GM21576 (cell line): Measurements from ENCODE around the gene SIGLEC6.

Experiments used
- ATAC-seq: cut with Tn5 transposase; IDR thresholded peaks from one replicate; pipeline ENCODE4 v1.9.1; 2021; ENCODE audit warnings: mild to moderate bottlenecking, moderate library complexity; ENCODE audit not compliant: unreplicated experiment

The SIGLEC6 gene

DNA sequence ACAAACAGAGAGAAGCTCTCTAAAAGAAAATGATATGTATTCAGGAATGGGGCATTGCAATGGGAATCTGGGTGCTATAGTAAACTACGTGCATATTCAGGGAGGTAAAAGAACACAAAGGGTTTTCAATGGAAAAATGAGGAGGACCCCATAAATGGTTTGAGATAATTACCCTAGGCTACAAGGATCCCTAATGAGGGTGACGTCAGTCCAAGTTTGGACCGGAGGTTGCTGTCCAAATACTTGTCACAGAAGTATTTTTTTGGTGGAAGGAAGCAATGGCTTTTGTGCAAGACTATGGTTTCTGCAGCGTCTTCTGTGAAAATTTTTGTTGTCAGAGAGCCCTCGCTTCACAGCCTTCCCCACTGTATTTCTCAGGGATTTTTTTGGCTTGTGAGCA lies 54.1 kb downstream of the SIGLEC6 start:
- ATAC-seq: no peak

GRCh38 chr19:51476164-51476563 lies 55.3 kb downstream of the SIGLEC6 start:
- ATAC-seq: no peak

DNA sequence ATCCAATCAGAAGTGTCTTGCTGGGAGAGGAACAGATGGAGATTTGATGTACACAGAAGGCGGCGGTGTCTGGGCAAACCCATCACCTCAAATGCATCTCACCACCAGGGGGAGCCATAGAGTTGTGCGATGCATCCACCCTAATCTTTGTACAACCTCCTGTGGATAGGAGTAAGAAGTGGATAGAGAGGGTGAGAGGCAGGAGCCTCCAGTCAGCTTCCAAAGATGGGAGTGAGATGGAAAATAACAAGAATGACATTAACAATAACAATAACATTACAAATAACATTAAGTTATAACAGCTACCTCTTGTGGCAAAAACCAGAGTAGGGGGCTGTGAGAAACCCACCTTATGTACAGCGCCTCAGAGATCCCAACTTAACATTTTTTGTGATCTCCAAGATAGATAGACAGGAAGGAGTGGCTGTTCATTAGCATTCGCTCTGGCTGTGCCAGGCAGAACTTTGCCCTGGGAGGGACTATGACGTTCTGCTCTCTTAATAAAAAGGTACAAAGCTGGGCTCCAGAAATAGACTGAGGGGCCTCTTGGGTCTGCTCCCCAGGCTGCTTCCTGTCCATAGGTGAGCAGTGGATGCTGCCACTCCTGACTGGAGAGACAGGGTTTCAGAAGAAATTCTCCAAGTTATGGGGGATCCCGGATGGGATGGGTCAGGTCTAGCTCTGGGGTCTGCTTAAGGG lies 58.3 kb downstream of the SIGLEC6 start:
- no peak for ATAC-seq

DNA sequence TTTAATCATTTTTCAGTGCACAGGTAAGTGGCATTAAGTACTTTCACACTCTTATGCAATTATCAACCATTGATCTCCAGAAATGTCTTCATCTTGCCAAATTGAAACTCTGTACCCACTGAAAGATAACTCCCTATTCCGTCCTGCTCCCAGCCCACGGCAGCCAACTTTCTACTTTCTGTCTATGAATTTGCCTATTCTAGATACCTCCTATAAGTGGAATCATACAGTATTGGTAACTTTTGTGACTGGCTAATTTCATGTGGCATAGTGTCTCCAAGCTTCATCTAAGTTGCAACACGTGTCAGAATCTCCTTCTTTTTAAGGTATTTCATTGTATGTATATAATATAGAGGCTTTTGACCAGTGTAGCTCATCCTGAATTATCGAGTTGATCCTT lies 58.9 kb downstream of the SIGLEC6 start:
- ATAC-seq: no peak

- no peak for ATAC-seq
These were observed 59.9 kb downstream of the SIGLEC6 start for GRCh38 chr19:51471527-51471926.

DNA sequence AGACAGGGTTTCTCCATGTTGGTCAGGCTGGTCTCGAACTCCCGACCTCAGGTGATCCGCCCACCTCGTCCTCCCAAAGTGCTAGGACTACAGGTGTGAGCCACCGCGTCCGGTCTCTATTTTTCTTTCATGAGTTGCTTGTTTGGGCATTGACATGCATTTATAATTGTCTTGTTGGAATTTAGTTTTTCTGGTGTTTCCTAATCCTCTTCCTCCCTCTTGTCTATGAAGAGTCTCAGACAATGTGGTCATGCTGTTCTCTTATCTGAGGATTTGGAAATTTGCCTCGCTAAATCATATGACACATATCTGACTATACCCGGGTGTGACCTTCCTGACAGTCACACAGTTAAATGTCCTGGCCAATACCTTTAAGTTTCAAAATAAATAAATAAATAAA lies 60.5 kb downstream of the SIGLEC6 start:
- ATAC-seq: no peak

GRCh38 chr19:51469629-51470028 lies 61.8 kb downstream of the SIGLEC6 start:
- ATAC-seq: no peak

DNA sequence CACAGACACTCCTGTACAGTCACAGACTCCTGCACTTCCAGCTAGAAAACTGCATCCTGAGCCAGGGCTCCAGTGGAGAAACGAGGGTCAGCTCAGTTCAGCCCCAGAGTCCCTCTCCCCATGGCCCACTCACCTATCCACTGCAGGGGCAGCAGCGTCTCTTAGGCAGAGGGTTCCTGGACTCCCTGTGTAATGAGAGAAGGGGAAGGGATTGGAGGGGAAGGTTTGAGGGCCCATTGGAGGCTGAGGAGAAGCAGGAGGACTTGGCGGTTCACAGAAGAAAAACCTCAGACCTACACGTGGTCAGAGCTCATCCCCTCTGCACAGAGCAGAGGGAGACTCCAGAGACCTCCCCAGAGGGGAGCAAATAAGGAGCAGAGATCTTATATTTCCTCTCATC lies 62.3 kb downstream of the SIGLEC6 start:
- ATAC-seq: no peak

GRCh38 chr19:51468545-51468920 lies 62.9 kb downstream of the SIGLEC6 start:
- ATAC-seq: no peak

DNA sequence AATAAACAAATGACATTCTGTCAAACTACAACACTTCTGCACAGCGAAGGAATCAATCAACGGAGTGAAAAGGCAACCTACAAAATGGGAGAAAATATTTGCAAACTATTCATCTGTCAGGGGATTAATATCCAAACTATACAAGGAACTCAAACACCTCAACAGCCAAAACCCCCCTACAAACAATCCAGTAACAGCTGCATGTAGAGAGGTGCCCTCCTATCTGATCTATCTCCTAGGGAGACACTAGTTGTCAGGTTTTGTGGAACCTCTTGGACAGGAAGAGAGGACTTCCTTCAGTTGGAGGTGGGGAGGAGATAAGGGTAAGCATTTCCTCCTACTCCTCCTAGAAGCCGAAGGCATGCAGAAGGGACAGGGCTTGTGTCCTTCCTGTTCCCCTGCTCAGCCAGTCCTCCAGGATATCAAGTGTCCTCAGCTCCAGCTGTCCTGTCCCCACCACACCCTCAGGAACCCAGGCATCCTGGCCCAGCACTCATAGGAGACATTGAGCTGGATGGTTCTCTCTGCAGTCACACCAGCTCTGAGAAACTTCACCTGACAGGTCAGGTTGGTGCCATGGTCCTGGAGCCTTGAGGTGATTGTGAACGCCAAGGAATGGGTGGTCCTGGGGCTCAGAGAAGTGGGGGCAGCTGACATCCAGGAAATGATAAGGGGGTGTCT lies 63.5 kb downstream of the SIGLEC6 start:
- ATAC-seq: no peak
